EL (cell line): ENCODE results near the gene SEMA3F.
A peak's percentile ranks its signal among the peaks of the same experiment; 100 is the strongest.

Source experiments
- DNase-seq: peaks from one replicate; pipeline ENCODE4 v3.0.0-alpha.2; 2016

The SEMA3F gene

DNA sequence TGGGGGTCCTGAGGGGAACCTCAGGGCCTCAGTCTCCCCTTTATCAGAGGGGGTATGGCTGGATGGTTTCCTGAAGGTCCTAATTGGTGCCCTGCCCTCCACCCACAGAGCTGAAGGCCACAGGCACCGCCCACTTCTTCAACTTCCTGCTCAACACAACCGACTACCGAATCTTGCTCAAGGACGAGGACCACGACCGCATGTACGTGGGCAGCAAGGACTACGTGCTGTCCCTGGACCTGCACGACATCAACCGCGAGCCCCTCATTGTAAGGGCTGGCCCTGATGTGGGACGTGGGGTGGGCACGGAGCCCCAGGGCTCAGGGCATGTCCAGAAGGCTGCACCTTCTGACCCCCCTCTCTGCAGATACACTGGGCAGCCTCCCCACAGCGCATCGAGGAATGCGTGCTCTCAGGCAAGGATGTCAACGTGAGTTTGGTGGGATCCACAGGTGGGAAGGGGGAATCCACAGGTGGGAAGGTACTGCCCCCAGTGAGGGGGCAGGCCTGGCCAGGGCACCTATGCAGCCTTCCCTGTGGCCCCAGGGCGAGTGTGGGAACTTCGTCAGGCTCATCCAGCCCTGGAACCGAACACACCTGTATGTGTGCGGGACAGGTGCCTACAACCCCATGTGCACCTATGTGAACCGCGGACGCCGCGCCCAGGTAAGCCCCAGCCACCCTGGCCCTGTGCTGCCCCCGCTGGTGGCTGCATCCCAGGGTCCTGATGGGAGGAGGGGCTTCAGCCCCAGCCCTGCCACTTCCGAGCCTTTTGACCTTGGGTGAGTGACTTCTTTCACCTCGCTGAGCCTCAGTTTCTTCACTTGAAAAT lies 18.8 kb downstream of the SEMA3F start:
- DNase-seq = no peak

DNA sequence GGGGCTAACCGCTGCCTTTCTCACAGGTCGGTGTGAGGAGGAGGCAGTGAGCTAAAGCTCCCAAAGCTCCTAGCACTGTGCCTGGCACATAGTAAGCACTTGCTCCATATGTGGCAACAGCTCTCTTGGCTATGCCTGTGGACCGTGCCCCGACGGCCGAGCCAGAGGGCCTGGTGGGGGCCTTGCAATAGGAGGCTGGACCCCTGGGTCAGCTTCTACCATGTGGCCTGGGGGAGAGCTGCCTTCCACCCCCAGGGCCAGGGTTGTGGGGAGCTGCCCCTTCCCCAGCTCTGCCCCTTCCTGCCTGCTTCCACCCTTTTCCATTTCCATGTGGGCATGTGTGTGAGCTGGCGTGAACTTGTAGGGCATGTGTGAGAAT lies 19.4 kb downstream of the SEMA3F start:
- DNase-seq = no peak

DNA sequence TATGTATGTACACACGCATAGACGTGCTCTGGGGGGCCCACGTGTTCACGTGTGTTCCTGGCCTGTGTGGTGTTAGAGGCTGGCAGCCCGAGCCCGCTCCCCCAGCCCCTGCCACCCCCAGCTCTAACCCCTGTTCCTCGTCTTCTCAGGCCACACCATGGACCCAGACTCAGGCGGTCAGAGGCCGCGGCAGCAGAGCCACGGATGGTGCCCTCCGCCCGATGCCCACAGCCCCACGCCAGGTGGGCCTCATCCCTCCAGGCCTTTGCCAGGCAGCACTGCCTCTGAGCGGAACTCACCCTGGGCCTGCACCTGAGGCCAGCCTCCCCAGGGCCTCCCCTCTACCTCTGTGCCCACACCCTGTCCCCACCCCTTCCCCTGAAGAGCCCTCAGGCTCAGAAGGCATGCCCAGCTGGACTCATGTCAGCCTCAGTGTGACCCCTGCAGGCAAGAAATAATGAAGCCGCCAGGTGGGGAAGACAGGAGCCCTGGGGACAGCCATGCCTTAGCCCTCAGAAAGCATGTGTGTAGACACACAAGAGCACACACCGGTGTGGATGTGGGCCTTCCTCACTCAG lies 19.9 kb downstream of the SEMA3F start:
- no peak for DNase-seq

DNA sequence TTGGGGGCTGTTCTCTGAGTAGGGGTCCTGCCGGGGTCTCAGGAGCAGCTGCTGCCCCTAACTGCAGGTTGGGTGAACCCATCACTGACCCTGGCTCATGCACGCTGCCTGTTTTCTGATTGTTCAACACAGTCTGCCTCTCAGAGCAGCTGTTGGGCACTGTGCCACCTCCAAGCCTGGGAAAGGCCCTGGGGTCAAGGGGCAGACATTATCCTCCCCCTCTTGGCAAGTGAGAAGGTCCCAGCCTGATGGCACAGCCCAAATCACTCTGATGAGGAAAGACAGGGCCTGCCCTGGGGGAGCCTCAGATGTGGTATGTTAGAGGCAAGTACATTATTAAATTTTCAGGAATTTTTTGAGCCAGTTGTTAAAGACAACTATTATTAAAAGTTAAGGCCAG lies 22.2 kb downstream of the SEMA3F start:
- no peak for DNase-seq

DNA sequence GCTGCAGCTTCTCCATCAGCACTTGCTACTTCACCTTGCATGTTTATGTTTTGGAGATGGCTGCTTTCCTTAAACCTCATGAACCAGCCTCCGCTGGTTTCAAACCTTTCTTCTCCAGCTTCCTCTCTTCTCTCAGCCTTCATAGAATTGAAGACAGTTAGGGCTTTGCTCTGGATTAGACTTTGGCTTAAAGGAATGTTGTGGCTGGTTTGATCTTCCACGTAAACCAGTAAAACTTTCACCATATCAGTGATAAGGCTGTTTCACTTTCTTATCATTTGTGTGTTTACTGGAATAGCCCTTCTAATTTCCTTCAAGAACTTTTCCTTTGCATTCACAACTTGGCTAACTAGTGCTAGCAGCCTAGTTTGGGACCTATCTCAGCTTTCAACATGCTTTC lies 24.6 kb downstream of the SEMA3F start:
- no peak for DNase-seq

DNA sequence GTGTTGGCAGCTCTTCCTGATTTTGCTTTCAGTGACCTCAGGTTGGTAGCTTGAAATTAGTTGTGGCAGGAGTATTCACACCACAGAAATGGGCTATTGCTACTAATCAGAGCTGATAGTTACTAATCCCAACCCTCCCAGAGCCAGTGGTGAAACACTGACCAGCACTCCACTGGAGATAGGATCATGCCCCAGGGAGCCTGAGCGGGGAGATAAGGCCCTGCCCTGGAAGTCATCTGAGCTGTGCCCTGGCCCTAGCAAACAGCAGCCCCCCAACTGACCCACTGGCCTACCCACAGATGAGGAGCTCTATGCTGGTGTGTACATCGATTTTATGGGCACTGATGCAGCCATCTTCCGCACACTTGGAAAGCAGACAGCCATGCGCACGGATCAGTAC lies 26.9 kb downstream of the SEMA3F start:
- no peak for DNase-seq

DNA sequence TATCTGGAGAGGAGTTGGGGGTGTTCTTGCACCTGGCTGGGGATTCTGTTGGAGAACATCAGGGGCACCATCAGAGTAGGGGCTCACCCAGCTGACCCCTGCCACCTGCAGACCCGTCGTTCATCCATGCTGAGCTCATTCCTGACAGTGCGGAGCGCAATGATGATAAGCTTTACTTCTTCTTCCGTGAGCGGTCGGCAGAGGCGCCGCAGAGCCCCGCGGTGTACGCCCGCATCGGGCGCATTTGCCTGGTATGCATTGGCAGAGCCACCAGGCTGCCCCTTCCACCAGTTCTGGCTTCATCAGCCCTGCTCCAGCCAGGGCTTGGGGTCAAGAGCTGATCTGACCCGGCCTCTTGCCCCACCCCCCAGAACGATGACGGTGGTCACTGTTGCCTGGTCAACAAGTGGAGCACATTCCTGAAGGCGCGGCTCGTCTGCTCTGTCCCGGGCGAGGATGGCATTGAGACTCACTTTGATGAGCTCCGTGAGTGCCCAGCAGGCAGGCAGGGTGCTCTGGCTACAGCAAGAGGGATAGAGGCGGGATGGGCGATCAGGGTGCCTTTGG lies 27.5 kb downstream of the SEMA3F start:
- no peak for DNase-seq

DNA sequence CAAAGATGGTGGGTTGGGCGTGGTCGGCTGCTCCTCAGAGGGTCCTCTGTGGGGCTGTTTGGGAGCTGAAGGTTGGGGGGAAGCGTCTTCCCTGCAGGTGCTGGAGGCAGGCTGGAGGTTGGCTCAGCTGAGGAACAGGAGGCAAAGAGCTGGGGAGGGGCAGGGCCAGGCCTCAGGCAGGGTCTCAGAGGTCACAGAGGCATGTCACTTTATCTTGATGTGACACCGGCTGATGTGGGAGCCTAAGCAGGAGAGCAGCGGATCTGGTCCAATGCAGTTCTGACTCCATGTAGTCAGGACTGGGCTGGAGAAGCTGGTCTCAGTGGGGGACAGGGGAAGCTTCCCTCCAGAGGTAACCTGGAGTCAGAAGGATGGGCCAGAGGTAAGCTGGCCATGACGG lies 28.6 kb downstream of the SEMA3F start:
- no peak for DNase-seq

DNA sequence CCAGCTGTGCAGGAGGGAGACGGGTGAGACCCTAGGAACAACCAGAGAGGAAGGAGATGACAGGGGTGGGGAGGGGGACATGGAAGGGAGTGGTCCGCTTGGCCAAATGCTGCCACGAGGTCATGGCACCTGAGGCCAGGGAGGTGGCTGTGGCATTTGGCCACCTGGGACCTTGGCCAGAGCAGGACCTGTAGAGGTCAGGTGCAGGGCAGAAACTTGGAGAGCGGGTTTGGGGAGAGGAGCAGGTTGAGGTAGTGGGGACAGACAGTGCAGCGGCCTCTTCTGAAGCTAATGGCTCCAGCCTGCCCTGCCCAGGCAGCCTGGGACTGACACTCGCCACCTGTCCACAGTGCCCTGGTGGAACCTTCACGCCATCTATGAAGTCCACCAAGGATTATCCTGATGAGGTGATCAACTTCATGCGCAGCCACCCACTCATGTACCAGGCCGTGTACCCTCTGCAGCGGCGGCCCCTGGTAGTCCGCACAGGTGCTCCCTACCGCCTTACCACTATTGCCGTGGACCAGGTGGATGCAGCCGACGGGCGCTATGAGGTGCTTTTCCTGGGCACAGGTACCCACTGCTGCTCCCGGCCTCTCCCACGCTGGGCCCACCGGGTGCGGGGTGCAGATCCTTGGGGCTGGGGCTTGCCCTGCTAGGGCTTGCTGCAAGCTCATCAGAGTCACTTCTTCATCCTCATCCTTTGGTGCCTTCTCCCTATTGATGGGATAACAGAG lies 29.3 kb downstream of the SEMA3F start:
- no peak for DNase-seq

DNA sequence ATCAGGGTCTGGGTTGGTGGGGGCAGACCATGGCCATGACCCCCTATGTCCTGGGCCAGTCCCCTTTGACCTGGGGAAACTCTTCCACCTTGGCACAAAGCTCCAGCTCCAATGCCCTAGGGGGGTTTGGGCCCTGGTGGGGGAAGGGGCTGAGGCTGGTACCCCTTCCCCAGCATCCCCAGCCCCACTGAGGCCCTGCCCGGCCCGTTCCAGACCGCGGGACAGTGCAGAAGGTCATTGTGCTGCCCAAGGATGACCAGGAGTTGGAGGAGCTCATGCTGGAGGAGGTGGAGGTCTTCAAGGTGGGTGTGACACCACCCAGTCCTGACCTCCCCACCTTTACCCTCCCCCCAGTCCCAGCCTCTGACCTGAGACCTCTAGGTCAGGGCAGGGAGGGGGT lies 30.1 kb downstream of the SEMA3F start:
- no peak for DNase-seq

DNA sequence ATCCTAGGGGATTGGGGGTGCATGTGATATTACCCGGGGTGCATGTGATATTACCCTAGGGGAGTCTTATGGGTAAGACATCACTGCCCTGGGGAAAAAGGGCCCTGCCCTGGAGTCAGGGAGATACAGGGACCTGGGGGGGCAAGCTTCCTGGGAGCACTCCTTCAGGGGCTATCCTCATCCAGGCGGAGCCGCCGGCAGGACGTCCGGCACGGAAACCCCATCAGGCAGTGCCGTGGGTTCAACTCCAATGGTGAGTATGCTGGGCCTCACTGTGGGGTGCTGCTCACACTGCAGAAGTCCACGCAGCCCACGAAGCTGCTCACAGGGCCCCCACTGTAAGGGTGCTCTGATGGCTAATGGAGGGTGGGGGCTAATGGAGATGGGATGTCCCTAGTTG lies 31.0 kb downstream of the SEMA3F start:
- DNase-seq = no peak

DNA sequence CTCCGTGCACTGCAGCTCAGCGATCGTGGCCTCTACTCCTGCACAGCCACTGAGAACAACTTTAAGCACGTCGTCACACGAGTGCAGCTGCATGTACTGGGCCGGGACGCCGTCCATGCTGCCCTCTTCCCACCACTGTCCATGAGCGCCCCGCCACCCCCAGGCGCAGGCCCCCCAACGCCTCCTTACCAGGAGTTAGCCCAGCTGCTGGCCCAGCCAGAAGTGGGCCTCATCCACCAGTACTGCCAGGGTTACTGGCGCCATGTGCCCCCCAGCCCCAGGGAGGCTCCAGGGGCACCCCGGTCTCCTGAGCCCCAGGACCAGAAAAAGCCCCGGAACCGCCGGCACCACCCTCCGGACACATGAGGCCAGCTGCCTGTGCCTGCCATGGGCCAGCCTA lies 32.6 kb downstream of the SEMA3F start:
- DNase-seq = no peak

DNA sequence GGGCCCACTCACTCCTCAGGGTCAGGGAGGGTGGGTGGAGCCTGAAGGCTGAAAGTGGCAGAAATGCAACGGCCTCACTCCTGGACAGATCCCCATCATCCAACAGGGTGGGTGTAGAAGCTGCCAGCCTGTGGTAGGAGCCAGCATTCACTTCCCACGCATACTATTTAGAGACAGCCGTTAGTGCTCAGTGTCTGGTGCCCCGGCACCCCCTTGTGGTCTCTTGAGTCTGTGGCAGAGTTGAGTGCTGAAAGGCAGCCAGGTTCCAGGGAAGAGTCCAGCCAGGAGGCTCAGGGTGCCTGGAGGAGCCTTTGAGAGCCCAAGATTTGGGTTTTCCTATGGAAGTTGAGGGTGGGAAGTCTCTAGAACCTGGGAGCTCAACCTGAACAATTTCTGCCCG lies 34.1 kb downstream of the SEMA3F start:
- peak; percentile 81 for DNase-seq

DNA sequence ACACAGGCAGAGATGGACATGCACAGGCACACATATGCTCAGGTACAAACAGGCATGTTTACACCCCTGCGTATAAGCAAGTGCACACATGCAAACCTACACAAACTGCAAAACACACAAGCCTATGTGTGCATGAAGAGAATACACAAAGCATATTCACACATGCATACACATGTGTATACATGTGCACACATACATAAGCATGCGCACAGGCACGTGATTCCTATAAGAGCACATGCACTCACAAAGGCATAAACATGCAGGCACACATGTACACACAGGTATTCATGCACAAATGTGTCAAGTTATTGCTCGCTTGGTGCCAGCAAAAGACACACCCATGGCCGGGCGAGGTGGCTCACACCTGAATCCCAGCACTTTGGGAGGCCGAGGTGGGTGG lies 34.9 kb downstream of the SEMA3F start:
- no peak for DNase-seq

DNA sequence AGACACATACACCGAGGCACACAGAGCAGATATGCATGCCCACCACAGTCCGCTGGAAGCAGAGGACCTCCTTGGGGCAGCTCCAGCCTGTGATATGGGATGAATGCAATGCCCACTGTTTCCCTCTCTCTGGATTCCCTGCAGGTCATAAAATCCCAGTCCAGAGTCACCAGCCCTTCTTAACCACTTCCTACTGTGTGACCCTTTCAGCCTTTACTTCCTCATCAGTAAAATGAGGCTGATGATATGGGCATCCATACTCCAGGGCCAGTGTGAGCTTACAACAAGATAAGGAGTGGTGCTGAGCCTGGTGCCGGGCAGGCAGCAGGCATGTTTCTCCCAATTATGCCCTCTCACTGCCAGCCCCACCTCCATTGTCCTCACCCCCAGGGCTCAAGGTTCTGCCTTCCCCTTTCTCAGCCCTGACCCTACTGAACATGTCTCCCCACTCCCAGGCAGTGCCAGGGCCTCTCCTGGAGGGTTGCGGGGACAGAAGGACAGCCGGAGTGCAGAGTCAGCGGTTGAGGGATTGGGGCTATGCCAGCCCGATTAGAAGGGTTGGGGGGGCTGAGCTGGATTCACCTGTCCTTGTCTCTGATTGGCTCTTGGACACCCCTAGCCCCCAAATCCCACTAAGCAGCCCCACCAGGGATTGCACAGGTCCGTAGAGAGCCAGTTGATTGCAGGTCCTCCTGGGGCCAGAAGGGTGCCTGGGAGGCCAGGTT lies 36.0 kb downstream of the SEMA3F start, which contains the start of gene GNAT1:
GNAT1 (plus strand) TSS at position 675 of the 725 bp plus-strand sequence. CDS start 116 bp downstream, outside the sequence.
- DNase-seq = no peak

DNA sequence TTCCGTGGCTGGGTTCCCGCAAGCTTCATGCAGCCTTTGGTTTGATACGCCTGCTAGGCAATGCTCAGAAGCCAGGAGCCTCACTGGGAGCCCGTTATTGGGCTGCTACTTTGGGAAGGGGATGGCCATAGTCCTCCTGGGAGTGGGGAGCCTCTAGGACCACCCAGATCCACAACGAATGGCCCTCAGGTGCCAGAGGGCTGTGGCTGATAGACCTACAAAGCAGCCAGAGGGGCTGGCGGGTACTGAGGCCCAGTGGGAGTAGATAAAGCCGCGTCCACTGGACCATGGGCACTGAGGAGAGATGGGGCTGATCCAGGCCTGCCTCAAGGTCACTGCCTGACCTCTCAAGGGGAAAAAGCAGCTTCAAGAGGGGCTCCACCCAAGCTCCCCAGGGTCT lies 37.0 kb downstream of the SEMA3F start:
- no peak for DNase-seq

DNA sequence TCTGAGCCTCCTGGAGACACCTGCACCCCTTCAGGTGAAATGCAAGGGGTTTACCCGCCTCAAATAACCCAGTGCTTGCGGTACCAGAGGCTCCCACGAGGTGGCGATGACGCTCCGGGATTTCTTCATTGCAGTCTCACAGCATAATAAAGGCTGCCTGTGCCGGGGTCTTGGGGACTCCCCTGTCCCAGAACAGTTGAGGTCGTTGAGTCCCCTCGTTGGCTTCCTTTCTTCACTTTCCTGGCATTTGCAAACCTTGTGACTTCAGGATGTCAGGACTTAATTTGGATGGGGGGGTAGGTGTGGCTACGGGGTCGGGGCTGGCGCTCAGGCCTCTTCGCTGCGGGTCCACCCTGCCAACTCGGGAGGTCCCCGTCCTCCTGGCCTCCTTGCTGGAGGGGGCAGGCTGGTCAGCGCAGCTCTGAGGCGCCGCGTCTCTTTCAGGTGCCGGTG lies 37.6 kb downstream of the SEMA3F start:
- DNase-seq = peak; percentile 51

DNA sequence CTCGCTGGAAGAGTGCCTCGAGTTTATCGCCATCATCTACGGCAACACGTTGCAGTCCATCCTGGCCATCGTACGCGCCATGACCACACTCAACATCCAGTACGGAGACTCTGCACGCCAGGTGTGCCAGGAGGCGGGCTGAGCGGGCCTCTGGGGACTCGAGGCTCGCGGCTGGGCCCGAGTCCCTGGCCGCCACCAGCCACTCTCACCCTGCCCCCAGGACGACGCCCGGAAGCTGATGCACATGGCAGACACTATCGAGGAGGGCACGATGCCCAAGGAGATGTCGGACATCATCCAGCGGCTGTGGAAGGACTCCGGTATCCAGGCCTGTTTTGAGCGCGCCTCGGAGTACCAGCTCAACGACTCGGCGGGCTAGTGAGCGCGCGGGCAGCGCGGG lies 38.2 kb downstream of the SEMA3F start:
- DNase-seq = no peak

DNA sequence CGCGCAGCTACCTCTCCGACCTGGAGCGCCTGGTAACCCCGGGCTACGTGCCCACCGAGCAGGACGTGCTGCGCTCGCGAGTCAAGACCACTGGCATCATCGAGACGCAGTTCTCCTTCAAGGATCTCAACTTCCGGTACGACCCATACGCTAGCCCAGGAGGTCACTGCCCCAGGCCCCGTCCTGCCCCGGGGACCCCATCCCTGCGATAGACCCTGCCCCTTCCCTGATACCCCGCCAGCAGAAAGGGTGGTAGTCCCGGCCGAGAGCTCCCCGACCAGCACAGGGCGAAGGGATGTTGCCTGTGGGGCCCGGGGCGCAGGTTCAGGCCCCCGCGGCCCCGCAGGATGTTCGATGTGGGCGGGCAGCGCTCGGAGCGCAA lies 38.6 kb downstream of the SEMA3F start:
- no peak for DNase-seq

DNA sequence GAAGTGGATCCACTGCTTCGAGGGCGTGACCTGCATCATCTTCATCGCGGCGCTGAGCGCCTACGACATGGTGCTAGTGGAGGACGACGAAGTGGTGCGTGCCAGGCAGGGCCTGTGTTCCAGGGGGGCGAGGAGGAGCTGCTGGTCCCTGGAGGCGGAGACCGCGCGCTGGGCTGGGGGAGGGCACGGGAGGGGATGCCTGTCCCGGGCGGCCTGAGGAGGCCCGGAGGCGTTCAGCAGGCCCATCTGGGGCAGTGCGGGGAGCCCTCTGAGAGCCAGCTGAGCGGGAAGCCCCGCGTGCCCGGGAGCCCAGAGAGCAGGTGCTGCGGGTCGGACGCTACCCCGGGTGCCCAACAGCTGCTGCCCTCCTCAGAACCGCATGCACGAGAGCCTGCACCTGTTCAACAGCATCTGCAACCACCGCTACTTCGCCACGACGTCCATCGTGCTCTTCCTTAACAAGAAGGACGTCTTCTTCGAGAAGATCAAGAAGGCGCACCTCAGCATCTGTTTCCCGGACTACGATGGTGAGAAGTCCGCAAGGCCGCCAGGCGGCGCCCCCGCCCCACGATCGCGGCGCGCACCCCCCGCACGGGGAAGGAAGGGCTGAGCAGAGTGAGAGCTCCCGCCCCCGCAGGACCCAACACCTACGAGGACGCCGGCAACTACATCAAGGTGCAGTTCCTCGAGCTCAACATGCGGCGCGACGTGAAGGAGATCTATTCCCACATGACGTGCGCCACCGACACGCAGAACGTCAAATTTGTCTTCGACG lies 39.2 kb downstream of the SEMA3F start:
- peak; percentile 66 for DNase-seq

DNA sequence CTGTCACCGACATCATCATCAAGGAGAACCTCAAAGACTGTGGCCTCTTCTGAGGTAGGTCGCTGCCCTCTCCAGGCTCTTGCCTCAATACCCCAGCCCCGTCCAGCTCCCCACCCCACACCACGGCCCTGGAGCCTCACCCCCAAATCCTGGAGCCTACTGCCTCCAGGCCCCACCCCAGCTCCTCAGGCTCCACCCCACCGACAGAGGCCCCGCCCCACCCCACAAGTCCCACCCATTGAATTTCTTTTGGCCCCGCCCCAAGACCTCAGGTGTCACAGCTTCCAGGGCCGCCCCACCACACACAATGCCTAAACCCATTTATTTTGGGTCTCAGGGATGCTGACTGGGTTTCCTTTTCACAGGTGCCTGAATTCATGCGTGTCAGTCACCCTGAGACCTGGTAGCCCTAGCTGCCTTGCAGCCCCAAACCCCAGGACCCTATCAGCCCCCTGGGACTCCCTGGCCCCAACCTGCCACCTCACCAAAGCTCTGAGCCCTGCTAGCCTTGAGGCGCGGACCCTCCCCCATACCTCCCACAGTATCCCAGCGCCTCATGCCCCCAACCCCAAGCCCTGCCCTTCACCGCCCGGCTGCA lies 39.9 kb downstream of the SEMA3F start:
- DNase-seq = no peak
